HG03432 (cell line): ENCODE data around the gene KIAA1217.

Source experiments
- ATAC-seq: cut with Tn5 transposase; IDR thresholded peaks from one replicate; pipeline ENCODE4 v1.9.1; 2021; ENCODE audit warnings: mild to moderate bottlenecking, moderate library complexity; ENCODE audit not compliant: unreplicated experiment

The KIAA1217 gene

DNA sequence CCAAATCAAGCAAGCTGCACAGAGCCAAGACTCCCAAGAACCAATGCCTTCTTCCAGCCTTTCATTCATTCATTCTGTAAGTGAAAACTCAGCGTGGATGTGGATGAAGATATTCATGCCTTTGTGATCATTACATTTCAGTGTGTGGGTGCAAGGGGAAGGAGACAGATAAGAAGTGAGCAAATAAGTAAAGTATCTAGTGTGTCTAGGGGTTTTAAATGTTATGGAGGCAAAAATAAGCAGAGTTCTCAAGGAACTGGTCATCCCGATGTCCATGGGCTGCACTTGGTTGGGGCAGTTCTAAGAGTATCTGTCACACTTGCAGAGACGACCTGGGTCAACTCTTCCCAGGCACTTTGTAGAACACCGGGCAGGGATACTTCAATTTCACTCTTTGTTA lies 149.1 kb downstream of the KIAA1217 start:
- ATAC-seq, result no peak

DNA sequence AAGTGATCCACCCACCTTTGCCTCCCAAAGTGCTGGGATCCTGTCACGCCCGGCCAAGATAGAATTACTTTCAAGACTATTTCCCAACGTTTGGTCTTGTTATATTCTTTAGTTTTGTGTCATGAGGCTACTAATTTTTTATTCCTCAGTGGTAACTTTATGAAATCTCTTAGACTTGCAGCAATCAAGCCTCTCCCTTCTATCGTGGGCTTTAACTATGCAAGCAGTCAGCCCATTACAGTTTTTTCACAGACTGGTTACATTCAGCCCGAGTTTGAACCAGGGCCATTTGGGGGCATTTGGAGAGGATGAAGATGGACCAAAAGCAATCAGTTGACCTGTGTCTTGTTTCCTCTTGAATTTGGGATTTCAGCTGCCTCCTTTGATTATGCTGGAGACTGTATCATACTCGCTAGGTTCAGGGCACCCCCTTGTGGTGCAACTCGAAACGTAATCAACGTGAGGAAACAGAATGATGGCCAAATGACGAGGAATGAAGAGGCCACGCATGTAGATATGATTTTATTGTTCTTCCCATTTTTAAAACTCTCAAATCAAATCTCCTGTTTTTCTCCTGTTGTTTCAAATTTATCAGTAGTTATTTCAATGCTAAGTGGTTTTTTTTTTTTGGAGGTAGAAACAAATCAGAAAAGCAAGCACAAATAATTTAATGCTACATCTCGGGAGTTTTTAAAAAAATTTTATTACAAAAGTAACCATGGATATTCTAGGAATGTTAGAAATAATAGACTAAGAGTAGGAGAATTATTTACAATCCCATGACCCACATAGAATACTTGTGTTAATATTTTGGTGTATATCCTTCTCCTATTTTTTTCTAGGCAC lies 151.6 kb downstream of the KIAA1217 start:
- peak; percentile 76 for ATAC-seq

DNA sequence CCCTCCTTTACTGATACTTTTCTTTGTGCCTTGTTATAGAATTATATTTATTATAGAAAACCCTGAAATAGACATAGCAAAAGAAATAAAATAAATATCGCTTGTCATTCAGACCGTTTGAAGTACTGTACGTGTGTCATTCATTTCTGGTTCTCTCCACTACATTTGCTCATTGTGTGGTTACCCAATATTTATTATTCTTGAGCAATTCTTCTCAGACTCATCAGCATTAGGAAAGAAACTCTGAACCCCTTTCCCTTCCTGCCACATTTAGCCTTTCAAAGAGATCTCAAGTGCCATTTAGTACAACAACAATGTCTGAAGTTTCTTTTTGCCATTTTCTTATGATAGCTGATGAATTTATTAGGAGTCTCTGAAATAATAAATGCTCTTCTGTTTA lies 154.1 kb downstream of the KIAA1217 start:
- ATAC-seq, result no peak

DNA sequence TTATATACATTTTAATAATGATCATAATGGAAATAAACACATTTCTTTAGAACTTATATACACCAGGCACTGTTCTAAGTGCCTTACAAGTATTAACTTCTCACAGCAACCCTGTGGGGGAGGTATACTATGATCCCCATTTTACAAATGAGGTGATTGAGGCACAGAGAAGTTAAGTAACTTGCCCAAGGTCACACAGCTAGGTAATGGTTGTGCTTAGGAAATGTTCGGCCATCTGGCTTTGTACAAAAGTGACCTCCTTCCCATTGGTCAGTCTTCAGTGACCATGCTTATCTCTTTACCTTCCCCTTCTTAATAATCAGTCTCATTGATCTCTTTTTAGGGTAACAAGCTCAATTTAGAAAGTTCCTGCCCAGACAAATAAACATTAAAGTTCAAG lies 158.8 kb downstream of the KIAA1217 start:
- no peak for ATAC-seq

DNA sequence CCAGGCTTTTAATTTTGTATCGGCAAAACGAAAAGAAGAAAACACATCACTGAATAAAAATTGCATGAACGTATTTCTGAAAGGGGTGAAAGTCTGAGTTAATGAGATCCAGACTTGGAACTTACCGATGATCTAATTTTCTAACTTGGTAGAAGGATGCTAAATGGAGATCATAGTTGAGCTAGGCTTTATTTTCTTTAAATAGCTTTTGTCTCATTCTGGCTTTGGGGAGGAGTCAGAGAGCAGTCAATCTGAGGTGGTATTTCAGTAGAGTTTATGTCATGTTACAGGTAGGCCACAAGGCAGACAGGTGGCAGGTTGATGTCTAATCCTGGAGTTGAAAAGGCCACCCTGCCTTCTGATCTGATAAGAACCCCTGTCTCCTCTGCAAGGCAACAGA lies 161.9 kb downstream of the KIAA1217 start:
- ATAC-seq, result no peak

DNA sequence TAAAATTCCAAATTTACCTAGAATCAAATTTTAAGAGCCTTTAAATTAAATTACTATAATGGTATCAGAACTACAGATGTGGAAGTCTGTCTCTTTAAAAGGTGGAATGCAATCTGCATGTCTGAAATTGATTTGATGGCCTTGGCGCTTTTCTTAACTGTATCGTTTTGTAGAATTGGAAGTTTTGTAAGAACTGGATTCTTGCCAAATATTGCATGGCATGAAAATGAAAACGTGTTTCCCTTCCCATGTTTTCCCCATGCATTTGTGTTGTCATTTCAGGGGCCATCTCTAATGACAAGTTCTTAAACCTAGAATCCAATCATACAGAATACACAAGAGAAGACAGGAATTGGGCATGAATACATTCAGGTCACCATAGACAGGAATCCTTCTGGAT lies 162.5 kb downstream of the KIAA1217 start:
- ATAC-seq, result no peak

DNA sequence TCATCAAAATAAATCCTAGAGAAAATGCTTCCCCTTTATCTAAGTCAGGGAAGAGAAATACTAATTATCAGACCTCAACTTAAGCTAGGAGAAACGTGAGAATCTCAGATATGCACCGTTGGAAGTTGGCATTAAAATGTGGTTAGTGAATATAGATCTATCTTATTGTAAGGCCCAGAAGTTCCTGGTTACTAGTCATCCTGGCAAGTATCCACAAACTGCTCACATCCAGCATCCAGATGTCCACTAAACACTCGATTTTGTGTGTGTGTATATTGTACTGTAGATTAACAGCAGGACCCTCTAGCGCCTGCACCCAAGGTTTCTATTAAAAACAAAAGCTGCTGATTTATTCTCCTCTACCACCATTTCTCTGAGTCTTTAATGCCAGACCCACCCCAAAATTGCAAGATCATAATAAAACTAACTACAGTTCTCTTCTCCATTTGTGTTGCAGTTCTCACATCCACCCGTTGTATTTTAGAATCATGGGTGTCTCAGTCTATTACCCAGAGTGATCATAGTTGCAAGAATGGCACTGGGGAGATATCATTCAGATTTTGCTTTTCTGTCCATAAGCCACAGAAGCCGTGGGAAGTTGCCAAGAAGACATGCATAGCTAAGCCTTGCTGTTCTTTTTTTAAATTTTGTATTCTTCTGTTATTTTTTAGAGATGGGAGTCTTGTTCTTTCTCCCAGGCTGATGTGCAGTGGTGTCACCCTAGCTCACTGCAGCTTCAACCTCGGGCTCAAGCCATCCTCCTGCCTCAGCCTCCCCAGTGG lies 165.4 kb downstream of the KIAA1217 start:
- ATAC-seq, result no peak

DNA sequence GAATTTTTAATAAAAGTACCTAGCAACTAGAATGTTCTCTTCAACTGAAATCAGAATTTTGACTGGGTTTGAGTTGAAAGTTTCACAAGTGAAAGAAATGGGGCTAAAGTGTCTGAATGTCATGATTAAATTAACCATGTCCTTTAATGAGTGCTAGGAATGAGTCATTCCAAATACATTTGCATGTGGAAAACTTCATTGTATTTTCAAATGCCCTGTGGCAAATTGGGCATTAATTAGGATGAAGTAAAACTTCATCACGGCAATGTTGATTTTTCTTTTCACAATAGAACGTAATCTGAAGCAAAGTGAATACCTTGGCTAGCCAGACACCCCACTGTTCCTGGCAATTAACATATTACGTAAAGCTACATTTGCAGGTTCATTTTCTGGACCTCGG lies 166.6 kb downstream of the KIAA1217 start:
- ATAC-seq, result no peak

DNA sequence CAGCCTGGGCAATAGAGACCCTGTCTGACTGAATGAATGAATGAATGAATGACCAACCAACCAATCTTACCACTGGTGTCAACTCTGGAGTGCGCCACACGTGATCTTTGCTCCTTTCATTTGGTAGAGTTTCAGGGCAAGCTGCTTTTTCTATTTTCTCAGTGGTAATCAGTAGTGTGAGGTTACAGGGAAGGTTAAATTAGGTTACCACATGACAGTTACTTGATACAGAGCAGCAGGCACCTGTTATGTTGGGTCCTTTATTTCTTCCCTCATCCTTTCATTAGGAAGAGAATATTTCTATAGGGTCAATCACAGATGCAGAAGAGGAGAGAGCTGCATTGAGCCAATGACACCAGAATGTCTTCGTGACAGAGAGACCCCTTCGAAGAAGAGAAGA lies 167.8 kb downstream of the KIAA1217 start:
- ATAC-seq, result no peak

DNA sequence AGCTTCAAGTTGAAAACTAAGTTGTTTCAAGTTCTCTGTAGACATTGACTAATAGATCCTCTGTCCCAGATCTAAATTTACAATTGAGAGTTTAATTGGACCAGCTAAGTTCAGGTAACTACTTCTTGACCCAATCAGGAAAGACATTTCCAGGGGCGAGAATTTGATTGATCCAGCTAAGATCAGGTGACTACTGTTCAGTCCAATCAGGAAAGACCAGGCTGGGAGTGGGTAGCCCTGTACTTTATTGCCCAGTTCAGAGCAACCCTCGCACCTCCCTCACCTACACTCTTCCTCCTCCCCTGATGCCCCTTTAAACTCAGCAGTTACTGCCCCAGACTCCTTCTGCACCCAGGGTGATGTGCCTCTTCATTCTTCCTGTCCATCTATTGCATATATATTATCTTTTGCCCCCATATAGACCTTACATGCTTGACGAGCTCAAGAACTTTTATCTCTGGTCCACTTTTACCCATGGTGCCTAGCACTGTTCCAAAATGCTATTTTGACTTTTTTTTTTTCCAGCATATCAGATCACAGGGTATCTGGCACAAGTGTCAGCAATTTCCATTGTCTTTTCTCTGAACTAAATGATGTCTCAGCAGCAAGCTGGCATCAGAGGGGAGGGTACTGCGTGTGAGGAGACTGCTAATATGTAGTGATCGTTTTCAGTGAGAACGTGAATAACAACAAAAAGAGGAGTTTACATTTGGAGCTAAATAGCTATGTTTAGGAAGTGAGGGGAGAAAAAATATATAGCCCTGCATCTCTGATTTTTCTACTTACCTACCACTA lies 169.4 kb downstream of the KIAA1217 start:
- ATAC-seq, result no peak

DNA sequence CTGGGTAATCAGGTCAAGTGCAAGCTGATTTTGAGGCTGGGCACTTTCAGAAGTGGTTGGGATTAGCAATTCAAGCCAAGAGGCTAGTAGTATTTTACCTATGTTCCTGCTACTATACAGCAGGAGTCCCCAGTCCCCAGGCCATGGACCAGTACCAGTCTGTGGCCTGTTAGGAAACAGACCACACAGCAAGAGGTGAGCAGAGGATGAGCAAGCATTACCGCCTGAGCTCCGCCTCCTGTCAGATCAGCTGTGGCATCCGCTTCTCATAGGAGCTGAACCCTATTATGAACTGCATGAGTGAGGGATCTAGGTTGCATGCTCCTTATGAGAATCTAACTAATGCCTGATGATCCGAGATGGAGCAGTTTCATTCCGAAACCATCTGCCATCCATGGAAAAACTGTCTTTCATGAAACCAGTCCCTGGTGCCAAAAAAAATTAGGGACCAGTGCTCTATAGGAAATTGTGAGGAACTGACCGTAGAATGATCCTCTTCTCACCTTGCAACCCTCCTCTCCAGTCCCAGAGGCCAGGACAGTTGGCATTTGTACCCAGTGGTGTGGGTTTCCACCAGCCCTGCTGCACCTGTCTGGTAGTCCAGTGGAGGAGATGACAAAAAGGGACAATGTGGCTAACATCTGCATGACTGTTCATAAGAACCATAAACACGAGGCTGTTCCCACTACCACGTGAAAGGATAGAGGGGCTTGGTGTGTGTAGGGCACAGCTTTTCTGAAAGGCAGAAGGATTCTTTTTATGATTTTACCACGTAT lies 172.5 kb downstream of the KIAA1217 start:
- ATAC-seq, result no peak

DNA sequence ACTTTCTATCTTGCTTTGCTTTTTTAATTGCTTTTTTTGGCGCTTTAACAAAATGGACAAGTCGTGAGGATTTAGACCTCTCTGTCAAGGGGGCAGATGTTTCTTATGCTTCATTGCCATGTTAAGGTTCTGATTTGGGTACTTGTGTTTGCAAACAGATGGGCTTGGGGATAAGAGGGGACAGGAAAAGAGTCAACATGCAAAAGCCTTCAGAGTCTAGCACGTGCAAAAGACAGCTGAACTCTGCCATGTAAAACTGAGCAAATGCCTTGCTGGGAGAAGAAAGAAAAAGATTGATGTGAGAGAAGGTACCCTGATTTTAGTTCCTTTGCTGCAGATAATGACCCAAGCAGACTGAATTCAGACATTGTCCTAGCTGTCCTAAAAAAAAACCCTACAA lies 173.1 kb downstream of the KIAA1217 start:
- no peak for ATAC-seq

DNA sequence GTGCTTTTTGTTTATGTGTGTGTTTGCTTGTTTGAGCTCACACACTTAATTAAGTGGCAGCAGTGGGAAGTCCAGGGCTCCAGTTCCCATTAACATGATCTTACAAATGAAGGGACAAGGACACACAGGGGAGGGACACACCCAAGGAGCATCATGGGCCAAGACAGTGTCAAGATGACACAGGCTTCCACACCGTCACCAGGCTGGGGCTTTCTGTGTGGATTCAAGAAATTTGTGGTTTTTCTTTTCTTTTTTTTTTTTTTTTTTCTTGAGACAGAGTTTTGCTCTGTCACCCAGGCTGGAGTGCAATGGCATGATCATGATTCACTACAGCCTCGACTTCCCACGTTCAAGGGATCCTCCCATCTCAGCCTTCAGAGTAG lies 173.6 kb downstream of the KIAA1217 start:
- peak; percentile 25 for ATAC-seq

DNA sequence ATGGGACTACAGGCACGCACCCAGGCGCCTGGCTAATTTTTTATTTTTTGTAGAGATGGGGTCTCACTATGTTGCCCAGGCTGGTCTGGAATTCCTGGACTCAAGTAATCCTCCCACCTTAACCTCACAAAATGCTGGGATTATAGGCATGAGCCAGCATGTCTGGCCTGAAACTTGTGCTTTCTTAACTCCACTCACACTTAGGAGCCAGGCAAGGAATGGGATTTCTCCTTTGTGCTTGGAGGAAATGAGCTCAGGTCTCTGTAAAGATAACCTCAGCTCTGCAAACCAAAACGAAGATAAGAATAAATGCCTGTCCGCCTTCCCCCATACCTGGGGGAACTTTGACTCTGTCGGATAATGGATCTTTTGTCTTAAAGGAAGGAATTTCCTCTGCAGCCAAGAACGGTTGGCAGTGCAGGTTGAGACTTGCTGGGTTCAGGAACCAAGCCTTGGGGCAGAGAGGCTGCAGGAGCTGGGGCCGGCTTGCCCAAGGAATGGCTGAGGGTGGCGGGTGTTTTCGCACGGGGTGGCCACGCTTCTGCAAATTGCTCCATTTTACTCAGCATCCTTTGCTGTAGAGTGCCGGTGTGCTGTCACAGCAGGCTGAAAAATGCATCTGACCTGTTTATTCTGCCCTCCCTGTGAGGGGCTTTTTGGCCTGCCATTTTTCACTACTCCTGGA lies 174.2 kb downstream of the KIAA1217 start:
- ATAC-seq, result peak; percentile 67

DNA sequence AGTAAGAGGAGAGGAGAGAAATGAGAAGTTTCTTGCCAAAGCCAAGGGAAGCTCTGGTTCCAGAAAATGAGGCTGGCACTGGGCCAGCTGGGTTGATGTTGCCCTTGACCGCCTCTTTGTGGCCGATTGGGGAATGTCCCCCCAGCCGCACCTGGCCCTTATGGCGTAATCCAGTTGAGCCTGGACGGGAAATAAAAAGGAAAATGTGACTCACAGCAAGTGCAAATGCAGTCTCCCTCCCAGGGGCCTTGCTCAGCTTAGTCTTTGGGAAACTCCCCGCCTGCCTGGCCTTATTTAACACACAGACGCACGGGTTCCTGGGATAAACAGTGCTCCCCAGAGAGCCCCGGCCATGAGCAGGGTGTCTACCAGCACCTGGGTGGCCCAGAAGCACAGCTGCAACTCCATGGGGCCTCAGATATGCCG lies 174.8 kb downstream of the KIAA1217 start:
- ATAC-seq, result peak; percentile 84

DNA sequence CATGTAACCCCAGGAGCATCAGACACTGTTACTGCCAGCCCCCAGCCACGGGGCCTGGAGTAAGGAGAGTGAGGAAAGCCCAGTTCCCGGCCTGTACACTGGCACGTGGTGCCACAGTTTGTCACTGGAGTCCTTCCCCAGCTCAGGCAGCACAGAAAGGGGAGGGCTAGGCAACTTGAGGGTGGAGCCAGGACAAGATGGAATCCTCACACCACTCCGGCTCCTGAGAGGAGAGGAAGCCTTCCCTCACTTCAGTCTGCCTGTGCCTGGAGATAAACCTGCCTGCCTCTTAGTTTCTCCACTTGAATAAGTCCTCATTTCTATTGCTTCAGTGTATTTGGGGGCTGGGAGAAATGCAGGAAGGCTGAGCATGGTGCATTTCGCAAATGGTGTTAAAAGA lies 176.0 kb downstream of the KIAA1217 start:
- ATAC-seq, result no peak

DNA sequence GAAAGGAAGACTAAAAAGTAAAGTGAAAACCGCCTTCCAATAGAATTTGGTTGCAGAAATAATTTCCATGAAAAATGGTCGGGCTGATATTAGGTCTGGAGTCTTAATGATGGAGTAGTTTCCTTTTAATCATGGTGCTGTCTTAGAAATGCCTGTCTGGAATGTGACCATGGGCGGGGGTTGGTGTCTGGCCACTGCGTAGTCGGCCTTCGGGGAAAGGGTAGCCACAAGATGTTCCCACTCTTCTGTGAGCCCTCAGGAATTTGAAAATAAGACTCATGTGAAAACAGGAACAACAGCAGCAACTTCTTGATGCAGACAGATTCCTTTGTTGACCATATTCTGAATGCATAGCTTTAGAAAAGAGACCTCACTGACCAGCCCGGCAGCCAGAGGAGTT lies 176.8 kb downstream of the KIAA1217 start:
- ATAC-seq, result no peak

DNA sequence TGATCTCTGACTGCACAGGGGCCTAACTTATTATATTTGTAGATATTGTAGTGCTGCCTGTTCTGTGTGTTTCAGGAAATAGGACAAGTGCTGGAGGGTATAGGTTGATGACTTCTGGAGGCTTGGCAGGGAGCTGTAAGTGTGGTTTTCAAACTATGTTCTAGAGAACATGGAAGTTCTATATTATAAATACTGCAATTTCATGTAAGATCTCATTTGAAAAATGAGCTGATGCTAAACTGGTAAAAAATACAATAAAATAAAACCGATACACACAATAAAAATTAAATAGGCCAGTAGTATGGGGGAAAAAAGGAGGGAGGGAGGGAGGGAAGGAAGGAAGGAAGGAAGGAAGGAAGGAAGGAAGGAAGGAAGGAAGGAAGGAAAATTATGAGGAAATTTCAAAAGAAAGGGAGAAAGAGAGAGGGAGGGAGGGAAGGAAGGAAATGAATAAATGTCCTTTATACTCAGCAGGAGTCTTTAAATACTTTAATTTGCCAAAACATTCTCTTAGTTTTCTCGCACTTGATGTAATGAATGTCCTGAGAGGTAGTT lies 181.3 kb downstream of the KIAA1217 start:
- no peak for ATAC-seq

DNA sequence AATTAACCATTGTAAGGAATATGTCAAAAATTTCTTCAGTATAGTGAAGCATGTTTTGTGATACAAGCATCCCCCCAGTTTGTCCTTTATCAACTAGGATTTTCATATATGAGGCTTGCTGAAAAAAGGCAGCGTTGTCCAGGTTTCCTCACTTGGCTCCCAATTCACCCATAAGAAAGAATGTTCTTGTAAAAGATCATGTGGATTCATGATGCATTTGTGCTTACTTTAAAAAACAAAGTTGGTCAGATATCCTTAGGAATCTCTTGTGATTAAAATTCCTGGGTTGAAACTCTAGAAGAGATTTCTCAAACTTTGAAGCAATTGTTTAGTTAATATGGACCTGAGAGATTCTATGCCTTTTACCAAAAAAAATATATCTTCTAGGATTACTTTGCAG lies 181.8 kb downstream of the KIAA1217 start:
- no peak for ATAC-seq

DNA sequence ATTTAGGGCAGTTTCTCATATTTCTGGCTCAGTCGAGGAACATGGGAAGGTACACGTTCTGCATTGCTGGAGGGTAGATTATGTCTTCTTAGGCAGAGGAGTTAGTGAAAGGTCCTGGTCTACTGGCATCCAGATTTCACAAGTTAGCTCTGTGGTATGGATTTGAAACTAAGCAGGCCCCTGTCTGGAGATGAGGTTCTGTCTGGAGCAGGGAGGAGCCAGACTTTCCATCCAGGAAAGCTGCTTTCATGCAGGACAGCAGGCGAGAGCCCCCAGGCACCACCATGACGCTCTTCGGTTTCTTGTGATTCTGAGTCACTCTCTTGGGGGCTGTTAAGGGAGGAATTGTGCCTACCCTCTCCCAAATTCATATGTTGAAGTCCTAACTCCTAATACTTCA lies 184.3 kb downstream of the KIAA1217 start:
- ATAC-seq, result no peak
